Measurements from ENCODE around the gene IL31RA.

DNA sequence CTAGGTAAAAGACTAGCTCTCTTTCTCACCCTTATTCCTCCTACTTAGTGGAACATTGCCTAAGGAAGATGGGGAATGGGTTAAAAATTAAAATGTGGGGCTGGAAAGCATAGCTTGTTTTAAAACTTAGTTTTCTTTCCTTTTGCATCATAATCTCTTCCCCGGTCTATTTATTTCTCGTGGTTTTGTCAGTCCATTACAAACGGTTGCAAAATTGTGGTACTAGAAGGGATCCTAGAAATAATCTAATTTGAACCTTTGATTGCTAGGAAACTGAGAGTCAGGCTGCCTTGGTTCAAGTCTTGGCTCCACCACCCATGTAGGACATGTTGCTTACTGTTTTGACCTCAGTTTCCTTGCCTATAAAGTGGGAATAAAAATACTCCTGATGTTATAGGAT, 1.3 kb downstream of the IL31RA start:
- TF ChIP-seq, protein P1, sequence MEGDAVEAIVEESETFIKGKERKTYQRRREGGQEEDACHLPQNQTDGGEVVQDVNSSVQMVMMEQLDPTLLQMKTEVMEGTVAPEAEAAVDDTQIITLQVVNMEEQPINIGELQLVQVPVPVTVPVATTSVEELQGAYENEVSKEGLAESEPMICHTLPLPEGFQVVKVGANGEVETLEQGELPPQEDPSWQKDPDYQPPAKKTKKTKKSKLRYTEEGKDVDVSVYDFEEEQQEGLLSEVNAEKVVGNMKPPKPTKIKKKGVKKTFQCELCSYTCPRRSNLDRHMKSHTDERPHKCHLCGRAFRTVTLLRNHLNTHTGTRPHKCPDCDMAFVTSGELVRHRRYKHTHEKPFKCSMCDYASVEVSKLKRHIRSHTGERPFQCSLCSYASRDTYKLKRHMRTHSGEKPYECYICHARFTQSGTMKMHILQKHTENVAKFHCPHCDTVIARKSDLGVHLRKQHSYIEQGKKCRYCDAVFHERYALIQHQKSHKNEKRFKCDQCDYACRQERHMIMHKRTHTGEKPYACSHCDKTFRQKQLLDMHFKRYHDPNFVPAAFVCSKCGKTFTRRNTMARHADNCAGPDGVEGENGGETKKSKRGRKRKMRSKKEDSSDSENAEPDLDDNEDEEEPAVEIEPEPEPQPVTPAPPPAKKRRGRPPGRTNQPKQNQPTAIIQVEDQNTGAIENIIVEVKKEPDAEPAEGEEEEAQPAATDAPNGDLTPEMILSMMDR (IDR thresholded peaks at IDR 0.05; ENCODE audit: insufficient read depth, low read depth, low read length) = no peak
- TF ChIP-seq EZH2 (IDR thresholded peaks at IDR 0.05; ENCODE audit: insufficient read depth, low read length) = no peak
